ENCODE data around the gene NOS2. TPM values are rescaled to one million over a fixed set of nuclear protein-coding genes. Genes with fewer than 3 reads are reported as not detected.
A peak's percentile ranks its signal among the peaks of the same experiment; 100 is the strongest.

NOS2 gene
- total and polyA plus RNA-seq, 12 donors: 0.06 to 1.6 (median 0.23) TPM; not detected in 2

DNA sequence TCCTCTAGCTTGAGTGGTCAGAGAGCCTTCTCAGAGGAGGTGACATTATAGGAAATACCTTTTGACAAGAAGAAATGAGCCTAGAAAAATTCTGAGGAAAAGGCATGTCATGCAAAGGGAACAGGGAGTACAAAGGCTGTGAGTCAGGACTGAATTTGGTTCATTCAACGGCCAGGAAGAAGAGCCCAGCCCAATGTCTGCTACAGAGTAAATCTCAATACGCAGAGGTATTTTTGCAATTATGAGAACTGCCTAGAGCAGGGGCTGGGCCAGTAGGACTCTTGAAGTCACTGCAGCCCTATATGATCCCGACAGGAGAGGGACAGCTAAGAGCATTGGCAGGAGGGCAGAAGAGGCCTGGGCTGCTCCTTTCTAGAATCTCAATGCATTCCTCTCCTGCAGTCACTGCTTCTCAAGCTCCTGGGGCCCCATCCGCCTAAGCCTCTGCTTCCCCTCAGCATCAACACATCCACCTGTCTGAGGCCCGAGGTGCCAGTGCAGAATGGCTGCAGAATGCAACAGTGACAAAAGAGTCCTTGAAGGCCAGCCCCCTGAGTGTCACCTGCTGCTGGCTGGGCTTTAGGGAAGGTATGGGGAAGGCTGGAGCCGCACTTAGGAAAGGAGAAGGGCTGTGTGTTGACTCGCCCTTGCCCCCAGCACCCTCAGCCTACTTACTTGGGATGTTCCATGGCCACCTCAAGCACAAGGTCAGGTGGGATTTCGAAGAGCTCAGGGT, 20.1 kb downstream of the NOS2 start:
- Histone ChIP-seq H3K9me3 (no peaks in the 10 kb centered on the region), H3K36me3 (no peaks in the 10 kb centered on the region), H3K4me1 (peaks cover 0 to 17% (median 0%) of the 10 kb centered on the region in 9 donors), H3K4me3 (no peak overlapping the region), H3K27me3 (no peaks in the 10 kb centered on the region), H3K27ac (no peak overlapping the region)
- intact Hi-C loops (cut with DNase I): no loop called here
- WGBS, 2 donors: 85 to 88% methylated on average over 8 of the region's 8 CpGs
- TF ChIP-seq, protein P1, sequence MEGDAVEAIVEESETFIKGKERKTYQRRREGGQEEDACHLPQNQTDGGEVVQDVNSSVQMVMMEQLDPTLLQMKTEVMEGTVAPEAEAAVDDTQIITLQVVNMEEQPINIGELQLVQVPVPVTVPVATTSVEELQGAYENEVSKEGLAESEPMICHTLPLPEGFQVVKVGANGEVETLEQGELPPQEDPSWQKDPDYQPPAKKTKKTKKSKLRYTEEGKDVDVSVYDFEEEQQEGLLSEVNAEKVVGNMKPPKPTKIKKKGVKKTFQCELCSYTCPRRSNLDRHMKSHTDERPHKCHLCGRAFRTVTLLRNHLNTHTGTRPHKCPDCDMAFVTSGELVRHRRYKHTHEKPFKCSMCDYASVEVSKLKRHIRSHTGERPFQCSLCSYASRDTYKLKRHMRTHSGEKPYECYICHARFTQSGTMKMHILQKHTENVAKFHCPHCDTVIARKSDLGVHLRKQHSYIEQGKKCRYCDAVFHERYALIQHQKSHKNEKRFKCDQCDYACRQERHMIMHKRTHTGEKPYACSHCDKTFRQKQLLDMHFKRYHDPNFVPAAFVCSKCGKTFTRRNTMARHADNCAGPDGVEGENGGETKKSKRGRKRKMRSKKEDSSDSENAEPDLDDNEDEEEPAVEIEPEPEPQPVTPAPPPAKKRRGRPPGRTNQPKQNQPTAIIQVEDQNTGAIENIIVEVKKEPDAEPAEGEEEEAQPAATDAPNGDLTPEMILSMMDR (IDR thresholded peaks at IDR 0.05): no peak
- ATAC-seq (no peak), DNase-seq (no peak)

DNA sequence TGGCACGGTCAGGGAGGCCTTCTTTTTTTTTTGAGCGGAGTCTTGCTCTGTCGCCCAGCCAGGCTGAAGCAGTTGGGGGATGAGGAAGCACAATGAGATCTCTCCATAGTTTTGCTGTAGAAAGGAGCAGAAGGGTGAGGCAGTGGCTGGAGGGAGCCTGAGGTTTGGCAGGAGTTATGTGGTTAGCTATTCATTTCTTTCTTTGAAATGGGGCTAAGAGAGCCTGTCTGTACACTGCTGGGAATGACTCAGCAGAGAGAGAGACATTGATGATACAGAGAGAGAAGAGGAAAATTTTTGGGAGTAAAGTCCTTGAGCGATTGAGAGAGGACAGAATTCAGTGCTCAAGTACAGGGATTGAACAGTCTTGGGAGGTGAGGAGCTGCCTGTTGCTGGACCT, 22.1 kb downstream of the NOS2 start:
- TF ChIP-seq, protein P1 (IDR thresholded peaks at IDR 0.05): no peak
- H3K27ac ChIP-seq: no peak overlapping the region
- peaks cover 0 to 9% (median 0%) of the 10 kb centered on the region in 9 donors for H3K4me1 ChIP-seq
- no peaks in the 10 kb centered on the region for H3K36me3 ChIP-seq
- DNase-seq: no peak
- intact Hi-C loops (cut with DNase I): no loop called here
- WGBS, 2 donors: 91 to 92% methylated on average over 4 of the region's 4 CpGs
- ATAC-seq: no peak
- no peaks in the 10 kb centered on the region for H3K27me3 ChIP-seq
- no peaks in the 10 kb centered on the region for H3K9me3 ChIP-seq
- no peak overlapping the region for H3K4me3 ChIP-seq

DNA sequence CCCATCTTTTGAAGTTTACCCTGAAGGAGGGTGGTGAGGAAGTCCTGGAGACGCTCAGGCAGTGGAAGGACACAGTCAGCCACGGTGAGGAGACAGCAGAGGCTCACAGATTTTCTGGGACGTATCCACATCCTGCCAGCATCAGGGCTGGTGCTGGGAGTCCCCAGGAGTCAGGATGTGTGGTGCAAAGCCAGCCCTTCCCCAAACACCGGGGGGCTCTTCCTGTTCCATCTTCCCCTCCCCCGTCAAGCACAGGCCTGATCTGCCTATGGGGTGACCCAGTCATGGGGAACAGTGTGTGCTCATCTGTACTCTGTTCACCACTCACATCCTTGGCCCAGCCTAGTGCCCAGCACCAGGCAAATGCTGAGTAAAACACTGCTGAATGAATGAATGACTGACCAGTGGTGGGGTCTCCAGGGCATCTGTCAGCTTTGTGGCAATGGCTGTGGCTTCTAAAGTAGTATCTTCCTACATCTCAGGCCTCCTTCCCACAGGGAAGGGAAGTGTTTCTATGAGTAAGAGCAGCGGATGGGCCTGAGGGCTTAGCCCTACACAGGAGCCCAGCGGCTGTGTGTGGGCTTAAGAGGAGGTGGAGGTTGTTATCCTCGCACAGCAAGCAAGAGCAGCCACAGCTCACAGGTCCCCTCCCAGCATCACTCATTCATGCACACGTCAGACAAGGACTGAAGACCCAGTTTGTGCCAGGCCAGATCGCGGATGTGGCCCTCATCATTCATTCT, 23.3 kb downstream of the NOS2 start:
- no peaks in the 10 kb centered on the region for H3K4me1 ChIP-seq
- peak in 1 of 8 donors; percentile 18 for ATAC-seq
- no peaks in the 10 kb centered on the region for H3K36me3 ChIP-seq
- 73 to 76% methylated on average over 11 of the region's 11 CpGs for WGBS, 2 donors
- intact Hi-C loops (cut with DNase I): no loop called here
- TF ChIP-seq, protein P1 (IDR thresholded peaks at IDR 0.05): no peak
- no peak overlapping the region for H3K27ac ChIP-seq
- H3K9me3 ChIP-seq: no peaks in the 10 kb centered on the region
- no peaks in the 10 kb centered on the region for H3K27me3 ChIP-seq
- no peak for DNase-seq
- H3K4me3 ChIP-seq: no peak overlapping the region

DNA sequence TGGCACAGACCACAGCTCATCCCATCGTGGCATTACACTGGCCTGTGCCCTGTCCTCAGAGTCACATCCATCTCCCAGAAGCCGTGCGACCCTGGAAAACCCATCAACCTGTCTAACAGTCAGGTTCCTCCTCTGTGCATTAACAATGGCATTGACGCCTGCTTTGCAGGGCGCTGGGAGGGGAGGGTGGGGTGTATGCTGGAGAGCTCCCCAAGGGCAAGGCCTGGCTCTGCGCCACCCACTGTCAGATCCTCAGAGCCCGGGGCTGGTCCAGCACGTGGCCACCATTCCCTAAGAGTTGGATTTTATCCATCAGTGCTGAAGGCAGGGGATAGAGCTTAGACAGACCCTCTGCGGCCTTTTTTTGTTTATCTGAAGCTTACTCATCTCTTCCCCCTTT, 28.7 kb downstream of the NOS2 start:
- 79 to 81% methylated on average over 9 of the region's 9 CpGs for WGBS, 2 donors
- Histone ChIP-seq H3K36me3 (no peaks in the 10 kb centered on the region), H3K27ac (no peak overlapping the region), H3K27me3 (no peaks in the 10 kb centered on the region), H3K9me3 (no peaks in the 10 kb centered on the region), H3K4me3 (no peak overlapping the region), H3K4me1 (no peaks in the 10 kb centered on the region)
- DNase-seq (no peak), ATAC-seq (no peak)
- intact Hi-C loops (cut with DNase I): no loop called here
- TF ChIP-seq, protein P1 (IDR thresholded peaks at IDR 0.05): no peak
